ENCODE results near the gene PBXIP1.

Gene PBXIP1

DNA sequence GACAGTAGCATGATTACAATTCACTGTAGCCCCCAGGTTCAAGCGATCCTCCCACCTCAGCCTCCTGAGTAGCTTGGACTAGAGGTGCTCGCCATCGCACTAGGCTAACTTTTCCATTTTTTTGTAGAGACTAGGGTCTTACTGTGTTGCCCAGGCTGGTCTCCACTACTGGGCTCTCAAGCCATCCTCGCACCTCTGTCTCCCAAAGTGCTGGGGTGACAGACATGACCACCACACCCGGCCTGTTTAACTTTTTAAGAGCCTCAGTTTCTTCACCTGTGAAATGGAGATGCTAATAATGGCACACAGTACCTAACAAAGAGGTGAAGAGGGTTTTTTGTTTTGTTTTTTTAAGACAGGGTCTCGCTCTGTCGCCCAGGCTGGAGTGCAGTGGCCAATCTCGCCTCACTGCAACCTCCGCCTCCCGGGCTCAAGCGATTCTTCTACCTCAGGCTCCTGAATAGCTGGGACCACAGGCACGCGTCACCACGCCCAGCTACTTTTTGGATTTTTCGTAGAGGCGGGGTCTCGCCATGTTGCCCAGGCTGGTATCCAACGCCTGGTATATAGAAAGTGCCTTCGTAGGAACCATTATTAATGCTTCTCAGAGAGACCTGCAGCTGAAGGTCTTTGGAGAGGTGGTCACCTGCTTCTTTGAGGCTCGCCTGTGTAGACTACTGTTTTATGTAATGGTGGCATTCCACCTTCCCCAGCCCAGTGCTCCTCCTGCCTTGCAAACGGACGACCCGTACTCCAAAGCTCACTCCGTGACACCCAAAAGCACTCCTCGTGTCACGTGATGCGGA is 19.9 kb downstream of the PBXIP1 start:
- peak overlapping the region; percentile 83 for H3K4me3 ChIP-seq (ENCODE audit: control insufficient read depth, low read depth, low read length)
- TF ChIP-seq, protein P1, sequence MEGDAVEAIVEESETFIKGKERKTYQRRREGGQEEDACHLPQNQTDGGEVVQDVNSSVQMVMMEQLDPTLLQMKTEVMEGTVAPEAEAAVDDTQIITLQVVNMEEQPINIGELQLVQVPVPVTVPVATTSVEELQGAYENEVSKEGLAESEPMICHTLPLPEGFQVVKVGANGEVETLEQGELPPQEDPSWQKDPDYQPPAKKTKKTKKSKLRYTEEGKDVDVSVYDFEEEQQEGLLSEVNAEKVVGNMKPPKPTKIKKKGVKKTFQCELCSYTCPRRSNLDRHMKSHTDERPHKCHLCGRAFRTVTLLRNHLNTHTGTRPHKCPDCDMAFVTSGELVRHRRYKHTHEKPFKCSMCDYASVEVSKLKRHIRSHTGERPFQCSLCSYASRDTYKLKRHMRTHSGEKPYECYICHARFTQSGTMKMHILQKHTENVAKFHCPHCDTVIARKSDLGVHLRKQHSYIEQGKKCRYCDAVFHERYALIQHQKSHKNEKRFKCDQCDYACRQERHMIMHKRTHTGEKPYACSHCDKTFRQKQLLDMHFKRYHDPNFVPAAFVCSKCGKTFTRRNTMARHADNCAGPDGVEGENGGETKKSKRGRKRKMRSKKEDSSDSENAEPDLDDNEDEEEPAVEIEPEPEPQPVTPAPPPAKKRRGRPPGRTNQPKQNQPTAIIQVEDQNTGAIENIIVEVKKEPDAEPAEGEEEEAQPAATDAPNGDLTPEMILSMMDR (IDR thresholded peaks at IDR 0.05; ENCODE audit: control insufficient read depth, insufficient read depth, low read depth, low read length, missing control alignments), result no peak
- no peak for DNase-seq (ENCODE audit: low read depth)

DNA sequence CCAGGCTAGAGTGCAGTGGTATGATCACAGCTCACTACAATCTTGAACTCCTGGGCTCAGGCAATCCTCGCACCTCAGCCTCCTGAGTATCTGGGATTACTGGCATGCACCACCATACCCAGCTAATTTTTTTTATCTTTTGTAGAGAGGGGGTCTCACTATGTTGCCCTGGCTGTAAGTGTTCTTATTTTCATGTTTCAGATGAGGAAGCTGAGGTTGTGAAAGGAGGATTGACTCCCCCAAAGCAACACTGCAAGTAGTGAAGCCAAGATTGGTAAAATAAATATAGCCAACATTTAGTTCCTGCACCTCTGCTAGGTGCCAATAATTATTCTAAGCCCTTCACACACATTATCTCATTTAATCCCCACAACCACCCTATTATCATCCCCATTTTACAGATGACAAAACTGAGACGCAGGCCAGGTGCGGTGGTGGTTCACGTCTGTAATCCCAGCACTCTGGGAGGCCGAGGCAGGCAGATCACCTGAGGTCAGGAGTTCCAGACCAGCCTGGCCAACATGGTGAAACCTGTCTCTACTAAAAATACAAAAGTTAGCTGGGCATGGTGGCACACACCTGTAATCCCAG is 21.4 kb downstream of the PBXIP1 start:
- TF ChIP-seq, protein P1 (IDR thresholded peaks at IDR 0.05; ENCODE audit: control insufficient read depth, insufficient read depth, low read depth, low read length, missing control alignments), result no peak
- no peak overlapping the region for H3K4me3 ChIP-seq (ENCODE audit: control insufficient read depth, low read depth, low read length)
- DNase-seq (ENCODE audit: low read depth), result no peak

DNA sequence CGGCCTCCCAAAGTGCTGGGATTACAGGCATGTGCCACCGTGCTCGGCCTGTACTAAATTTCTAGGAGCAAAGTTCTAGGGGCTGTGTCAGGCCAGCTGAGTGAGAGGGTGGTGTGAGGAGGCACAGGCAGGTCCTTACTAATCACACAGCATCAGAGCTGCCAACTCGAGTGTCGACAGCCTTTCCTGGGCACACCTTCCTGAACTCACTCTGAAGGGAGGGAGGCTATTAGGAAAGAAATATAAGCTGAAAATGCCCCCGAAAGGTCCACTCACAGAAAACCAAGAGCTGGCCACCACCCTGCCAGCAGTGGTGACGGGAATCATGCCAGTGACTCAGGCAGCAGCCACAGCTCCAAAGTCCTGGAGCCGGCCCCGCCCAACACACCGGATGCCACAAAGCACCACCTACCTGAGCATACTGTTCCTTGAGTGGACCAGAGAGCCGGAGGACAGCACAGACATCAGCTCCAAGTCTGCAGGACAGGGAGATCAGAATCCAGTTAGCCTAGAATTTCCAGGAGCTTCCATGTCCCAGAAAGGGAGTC is 23.9 kb downstream of the PBXIP1 start:
- TF ChIP-seq, protein P1 (IDR thresholded peaks at IDR 0.05; ENCODE audit: control insufficient read depth, insufficient read depth, low read depth, low read length, missing control alignments), result no peak
- H3K4me3 ChIP-seq (ENCODE audit: control insufficient read depth, low read depth, low read length), result no peak overlapping the region
- DNase-seq (ENCODE audit: low read depth), result no peak

DNA sequence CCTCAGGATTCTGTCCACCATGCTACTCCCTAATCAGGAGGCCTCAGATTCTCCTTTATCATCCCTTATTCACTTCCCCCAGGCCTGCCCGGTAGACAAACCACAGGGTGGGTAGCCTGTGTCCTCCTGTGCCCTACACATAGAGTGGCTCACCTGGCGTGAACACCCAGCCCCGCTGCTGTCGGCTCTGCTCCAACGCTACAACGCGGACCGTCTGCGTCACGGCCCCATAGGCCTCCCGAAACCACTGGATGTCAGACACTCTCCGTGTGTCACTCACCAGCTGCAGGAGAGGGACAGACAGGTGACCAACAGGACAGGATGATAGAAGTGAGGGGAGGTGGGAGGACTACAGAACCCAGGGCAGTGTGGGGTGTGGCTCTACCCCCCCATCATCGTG is 29.7 kb downstream of the PBXIP1 start:
- no peak overlapping the region for H3K4me3 ChIP-seq (ENCODE audit: control insufficient read depth, low read depth, low read length)
- DNase-seq (ENCODE audit: low read depth), result no peak
- TF ChIP-seq, protein P1 (IDR thresholded peaks at IDR 0.05; ENCODE audit: control insufficient read depth, insufficient read depth, low read depth, low read length, missing control alignments), result no peak

DNA sequence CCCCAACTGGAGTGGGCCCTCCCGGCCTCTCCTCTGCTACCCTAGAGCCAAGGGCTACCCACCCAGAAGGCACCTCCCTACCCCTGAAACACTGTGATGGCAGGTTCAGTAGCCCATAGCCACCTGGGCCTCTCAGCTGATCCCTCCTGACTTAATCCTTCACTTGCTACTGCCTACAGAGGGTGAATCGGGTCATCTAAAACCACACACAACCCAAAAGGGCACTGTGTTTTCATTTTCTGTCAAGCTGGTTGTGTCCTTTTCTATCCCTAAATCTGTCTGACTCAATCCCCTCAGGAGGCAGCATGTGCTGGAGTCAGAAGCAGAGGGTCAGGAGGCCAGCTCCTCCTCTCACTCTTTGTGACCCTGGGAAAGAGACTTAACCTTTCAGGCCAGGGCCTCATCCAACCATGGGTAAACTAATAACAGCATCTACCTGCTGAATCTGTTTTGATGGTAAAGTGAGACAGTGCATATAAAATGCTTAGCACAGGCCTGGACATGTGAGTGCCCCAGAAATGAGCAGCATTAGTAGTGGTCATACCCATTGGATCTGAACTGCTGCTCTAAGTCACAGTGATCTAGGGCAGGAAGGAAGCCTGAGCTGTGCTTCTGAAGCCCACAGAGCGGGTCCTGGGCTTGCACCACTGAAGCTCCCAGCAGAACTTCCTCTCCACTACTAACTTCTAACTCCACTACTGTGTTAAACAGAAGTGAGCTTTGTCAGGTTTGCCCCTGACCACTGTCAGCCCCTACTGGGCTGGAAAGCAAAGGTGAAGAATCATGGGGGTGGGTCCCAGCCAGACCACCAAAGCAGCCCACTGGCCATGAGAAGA is 30.3 kb downstream of the PBXIP1 start:
- H3K4me3 ChIP-seq (ENCODE audit: control insufficient read depth, low read depth, low read length), result no peak overlapping the region
- TF ChIP-seq, protein P1 (IDR thresholded peaks at IDR 0.05; ENCODE audit: control insufficient read depth, insufficient read depth, low read depth, low read length, missing control alignments), result no peak
- DNase-seq (ENCODE audit: low read depth), result no peak

DNA sequence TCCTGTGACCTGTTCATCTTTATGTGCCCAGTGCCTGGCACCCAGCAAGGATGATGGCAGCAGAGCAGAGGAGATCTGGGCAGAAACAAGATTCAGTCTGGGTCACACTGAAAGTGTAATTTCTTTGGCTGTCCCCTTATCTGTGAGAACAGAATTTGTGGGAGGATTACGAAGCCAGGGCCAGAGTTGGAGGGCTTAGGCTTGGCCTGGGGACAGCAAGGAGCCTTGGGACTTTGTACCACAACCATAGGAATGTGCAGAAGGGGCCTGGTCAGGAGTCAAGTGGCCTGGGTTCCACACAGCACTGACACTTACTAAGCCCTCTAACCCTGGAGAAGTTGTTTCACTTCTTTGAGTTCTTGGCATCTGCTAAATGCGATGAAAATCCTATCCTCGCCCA is 32.2 kb downstream of the PBXIP1 start:
- TF ChIP-seq, protein P1 (IDR thresholded peaks at IDR 0.05; ENCODE audit: control insufficient read depth, insufficient read depth, low read depth, low read length, missing control alignments), result no peak
- DNase-seq (ENCODE audit: low read depth), result no peak
- H3K4me3 ChIP-seq (ENCODE audit: control insufficient read depth, low read depth, low read length), result no peak overlapping the region

Data from AG09309 (cell line).